Breast epithelium (tissue), 4 donors: Measurements from ENCODE around the gene CPSF4. TPM values are rescaled to one million over a fixed set of nuclear protein-coding genes. Genes with fewer than 3 reads are reported as not detected.
"Not testable (repeated sequence)": the region's sequence is repeated elsewhere in the genome, so short reads cannot be mapped to it uniquely, and the experiment has no call there.

Experiments
- DNase-seq, 2 donors: peaks; one replicate each; pipeline ENCODE4 v3.0.0-alpha.2; 2019; ENCODE audit warnings: low spot score in 2 of 2
- H3K27ac ChIP-seq, 2 donors: fragments of 200-600 bp; sonication (generic) in 1 of 2; one replicate each; pipeline ENCODE4 v1.5.1; 2016 to 2019; ENCODE audit warnings: mild to moderate bottlenecking in 1 of 2
- H3K27me3 ChIP-seq, 2 donors: fragments of 200-600 bp; sonication (generic) in 1 of 2; one replicate each; pipeline versions ENCODE4 v1.5.1 to v1.6.0; 2017 to 2019; ENCODE audit warnings: control low read depth in 1 of 2, mild to moderate bottlenecking in 1 of 2
- H3K36me3 ChIP-seq: fragments of 200-600 bp; one replicate; pipeline ENCODE4 v1.5.1; 2019
- H3K4me1 ChIP-seq, 2 donors: fragments of 200-600 bp; sonication (generic); one replicate each; pipeline ENCODE4 v1.5.1; 2016 to 2019; ENCODE audit warnings: control low read depth in 1 of 2
- H3K4me3 ChIP-seq, 3 donors: fragments of 200-600 bp; sonication (generic); 1 replicate in 2 of 3; 2 replicates in 1 of 3; pipeline ENCODE4 v1.5.1; 2016 to 2019; ENCODE audit warnings: mild to moderate bottlenecking in 3 of 3, moderate library complexity in 2 of 3
- H3K9me3 ChIP-seq, 2 donors: fragments of 200-600 bp; sonication (generic) in 1 of 2; one replicate each; pipeline ENCODE4 v1.5.1; 2016 to 2019; ENCODE audit warnings: control low read depth in 1 of 2
- CTCF ChIP-seq, 3 donors: fragments of 450-650 bp; IDR thresholded peaks; one replicate each; pipeline ENCODE4 v1.5.1; 2016 to 2017; ENCODE audit warnings: antibody characterized with exemption in 3 of 3, mild to moderate bottlenecking in 3 of 3, moderate library complexity in 3 of 3
- POLR2A ChIP-seq: fragments of 450-650 bp; IDR thresholded peaks from one replicate; pipeline ENCODE4 v1.6.1; 2016; ENCODE audit warnings: antibody characterized with exemption, mild to moderate bottlenecking, moderate library complexity
- POLR2AphosphoS5 ChIP-seq, 3 donors: sonication (generic); formaldehyde crosslinking; IDR thresholded peaks; one replicate each; pipeline ENCODE4 v1.6.1; 2017; ENCODE audit warnings: antibody characterized with exemption in 3 of 3
- intact Hi-C: fragments of 100-400 bp; cut with DNase I; formaldehyde crosslinking; loops from one replicate; pipeline ENCODE4 v1.15.1; 2023; ENCODE audit warnings: low total_unique reads
- total RNA-seq, 3 donors: library from RNA; depleted of rRNA; stranded (reverse); fragments of >200 nt; gene quantifications; one replicate each; pipeline ENCODE4 v1.1.0, GENCODE V29; 2016

Gene CPSF4
- total RNA-seq, 3 donors from 2014 or later, result 32.8 to 40.6 (median 32.9) TPM

GRCh38 chr7:99424932-99425730 is 13.6 kb upstream of the CPSF4 start:
- DNase-seq, result no peak
- Histone ChIP-seq H3K36me3 (peaks cover 9% of the 10 kb centered on the region), H3K9me3 (no peaks in the 10 kb centered on the region), H3K4me3 (no peak overlapping the region), H3K27me3 (no peaks in the 10 kb centered on the region), H3K4me1 (no peaks in the 10 kb centered on the region), H3K27ac (no peak overlapping the region)
- TF ChIP-seq CTCF (IDR thresholded peaks at IDR 0.05), result no peak
- TF ChIP-seq POLR2A, result no peak
- no peak for TF ChIP-seq POLR2AphosphoS5 (IDR thresholded peaks at IDR 0.05)
- intact Hi-C loops, result no loop called here

DNA sequence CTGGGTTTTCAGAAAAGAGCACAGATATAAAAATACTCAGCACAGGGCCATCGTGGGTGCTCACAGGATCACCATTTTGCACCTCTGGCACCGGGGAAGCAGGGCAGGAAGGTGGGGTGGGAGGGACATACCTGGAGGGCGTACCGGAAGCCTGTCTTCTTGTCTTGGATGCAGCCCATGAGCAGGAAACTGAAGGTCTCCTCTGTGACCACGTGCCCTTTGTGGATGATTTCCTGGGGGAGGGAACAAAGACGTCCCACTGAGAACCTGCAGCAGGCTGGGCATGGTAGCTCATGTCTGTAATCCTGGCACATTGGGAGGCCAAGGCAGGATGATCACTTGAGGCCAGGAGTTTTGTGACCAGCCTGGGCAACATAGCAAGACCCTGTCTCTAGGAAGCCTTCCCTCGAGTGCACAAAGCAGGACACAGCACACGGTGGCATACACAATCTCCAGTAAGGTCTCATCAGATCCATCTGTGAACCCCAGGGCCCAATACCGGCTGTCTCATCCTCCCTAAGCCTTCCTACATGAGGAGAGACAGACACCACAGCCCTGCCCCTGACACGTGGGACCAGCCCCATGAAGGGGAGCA is 9.7 kb upstream of the CPSF4 start:
- peaks cover 9% of the 10 kb centered on the region for H3K36me3 ChIP-seq
- no peaks in the 10 kb centered on the region for H3K27me3 ChIP-seq
- H3K27ac ChIP-seq, result no peak overlapping the region
- no peaks in the 10 kb centered on the region for H3K9me3 ChIP-seq
- intact Hi-C loops, result no loop called here
- no peak for DNase-seq
- no peaks in the 10 kb centered on the region for H3K4me1 ChIP-seq
- no peak overlapping the region for H3K4me3 ChIP-seq
- no peak for TF ChIP-seq POLR2AphosphoS5 (IDR thresholded peaks at IDR 0.05)
- no peak for TF ChIP-seq CTCF (IDR thresholded peaks at IDR 0.05)
- no peak for TF ChIP-seq POLR2A

DNA sequence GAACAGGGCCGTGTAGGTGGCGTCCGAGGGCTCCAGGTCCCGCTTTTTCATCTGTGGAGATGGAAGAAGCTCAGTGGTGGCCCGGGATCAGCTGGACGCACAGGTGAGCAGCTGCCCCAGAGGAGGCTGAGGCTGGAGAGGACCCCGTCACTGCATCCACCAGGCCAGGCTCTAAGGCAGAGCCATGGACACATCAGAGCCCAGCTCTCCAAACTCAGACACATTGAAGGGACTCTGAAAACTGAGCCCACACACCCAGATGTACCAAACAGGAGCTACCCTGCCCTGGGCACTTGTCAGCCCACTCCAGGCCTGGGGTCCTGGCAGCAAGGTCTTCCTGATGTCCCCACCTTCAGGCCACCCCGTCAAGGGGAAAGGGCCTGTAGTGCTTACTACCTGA is 9.0 kb upstream of the CPSF4 start:
- TF ChIP-seq POLR2A, result no peak
- no peak for TF ChIP-seq CTCF (IDR thresholded peaks at IDR 0.05)
- TF ChIP-seq POLR2AphosphoS5 (IDR thresholded peaks at IDR 0.05), result no peak
- Histone ChIP-seq H3K4me1 (no peaks in the 10 kb centered on the region), H3K27ac (no peak overlapping the region), H3K36me3 (peaks cover 9% of the 10 kb centered on the region), H3K27me3 (no peaks in the 10 kb centered on the region), H3K9me3 (no peaks in the 10 kb centered on the region), H3K4me3 (no peak overlapping the region)
- DNase-seq, result no peak
- intact Hi-C loops, result no loop called here

GRCh38 chr7:99431756-99432540 is 6.8 kb upstream of the CPSF4 start:
- H3K27me3 ChIP-seq, H3K27ac ChIP-seq, intact Hi-C loops, H3K36me3 ChIP-seq, H3K4me3 ChIP-seq, H3K4me1 ChIP-seq, H3K9me3 ChIP-seq, DNase-seq: not testable (repeated sequence)

- peaks cover 9% of the 10 kb centered on the region for H3K36me3 ChIP-seq
- no peak for DNase-seq
- no peak overlapping the region for H3K27ac ChIP-seq
- intact Hi-C loops, result no loop called here
- TF ChIP-seq CTCF (IDR thresholded peaks at IDR 0.05) (no peak), POLR2AphosphoS5 (IDR thresholded peaks at IDR 0.05) (no peak), POLR2A (no peak)
- H3K27me3 ChIP-seq, result no peaks in the 10 kb centered on the region
- no peaks in the 10 kb centered on the region for H3K4me1 ChIP-seq
- H3K4me3 ChIP-seq, result no peak overlapping the region
- H3K9me3 ChIP-seq, result no peaks in the 10 kb centered on the region
Measured at GRCh38 chr7:99433158-99433557, 5.6 kb upstream of the CPSF4 start.
